Measurements from ENCODE around the gene FANCC.

- TF ChIP-seq CTCF (IDR thresholded peaks at IDR 0.05) (no peak), POLR2A (IDR thresholded peaks at IDR 0.05) (no peak)
Observed at GRCh38 chr9:95093586-95093985, 223.9 kb downstream of the FANCC start.

Measured in body of pancreas (tissue), 4 donors.